WTC11 (cell line): ENCODE data around the gene PPM1N. TPM values are rescaled to one million over a fixed set of nuclear protein-coding genes. Genes with fewer than 3 reads are reported as not detected.

Source experiments
- CBFB ChIP-seq: sonication (generic); formaldehyde crosslinking; IDR thresholded peaks from 2 replicates; pipeline ENCODE4 v1.8.1; 2022; ENCODE audit warnings: mild to moderate bottlenecking, low read depth, missing genetic modification reagents
- FOXK1 ChIP-seq: sonication (generic); formaldehyde crosslinking; IDR thresholded peaks from 2 replicates; pipeline ENCODE4 v1.8.0; 2022; ENCODE audit warnings: mild to moderate bottlenecking, moderate library complexity, missing genetic modification reagents
- HMGA2 ChIP-seq: fragments of 250-450 bp; sonication (Bioruptor Pico); IDR thresholded peaks from 2 replicates; pipeline ENCODE4 v1.4.0; 2021; ENCODE audit warnings: mild to moderate bottlenecking, moderate library complexity
- IRF2 ChIP-seq: sonication (generic); formaldehyde crosslinking; IDR thresholded peaks from 2 replicates; pipeline ENCODE4 v1.8.0; 2022; ENCODE audit warnings: low read depth, missing genetic modification reagents, borderline replicate concordance
- NFATC4 ChIP-seq: fragments of 250-450 bp; sonication (Bioruptor Pico); IDR thresholded peaks from 2 replicates; pipeline ENCODE4 v1.9.0; 2021; ENCODE audit warnings: mild to moderate bottlenecking
- RELA ChIP-seq: sonication (generic); formaldehyde crosslinking; IDR thresholded peaks from 2 replicates; pipeline ENCODE4 v1.8.1; 2022; ENCODE audit warnings: missing genetic modification reagents, mild to moderate bottlenecking, borderline replicate concordance
- SMAD3 ChIP-seq: sonication (generic); formaldehyde crosslinking; IDR thresholded peaks from 2 replicates; pipeline ENCODE4 v1.8.0; 2022; ENCODE audit warnings: missing genetic modification reagents, mild to moderate bottlenecking, borderline replicate concordance
- SMAD4 ChIP-seq: sonication (generic); formaldehyde crosslinking; IDR thresholded peaks from 2 replicates; pipeline ENCODE4 v1.8.0; 2022; ENCODE audit warnings: mild to moderate bottlenecking, missing genetic modification reagents
- TCF7 ChIP-seq: sonication (generic); formaldehyde crosslinking; IDR thresholded peaks from 2 replicates; pipeline ENCODE4 v1.8.0; 2022; ENCODE audit warnings: mild to moderate bottlenecking, low read depth, missing genetic modification reagents, moderate library complexity
- ZBTB21 ChIP-seq: sonication (generic); formaldehyde crosslinking; IDR thresholded peaks from 2 replicates; pipeline ENCODE4 v1.8.1; 2023; ENCODE audit warnings: mild to moderate bottlenecking, missing genetic modification reagents, borderline replicate concordance
- ZNF416 ChIP-seq: fragments of 250-450 bp; sonication (Bioruptor Pico); IDR thresholded peaks from 2 replicates; pipeline ENCODE4 v1.9.0; 2021; ENCODE audit warnings: mild to moderate bottlenecking, inconsistent platforms
- ZNF423 ChIP-seq: fragments of 250-450 bp; sonication (Bioruptor Pico); IDR thresholded peaks from 2 replicates; pipeline ENCODE4 v2.1.2; 2022; ENCODE audit warnings: mild to moderate bottlenecking, moderate library complexity
- total RNA-seq: library from RNA; stranded (reverse); gene quantifications from 3 replicates; pipeline ENCODE4 v1.2.3, GENCODE V29; 2021
- TF ChIP-seq, protein P1 (sequence below): fragments of 250-450 bp; sonication (Bioruptor Pico); conservative IDR thresholded peaks from 2 replicates; pipeline ENCODE4 v1.9.0; 2021; ENCODE audit warnings: mild to moderate bottlenecking
- TF ChIP-seq, protein P2 (sequence below): sonication (generic); formaldehyde crosslinking; IDR thresholded peaks from 2 replicates; pipeline ENCODE4 v1.8.0; 2023; ENCODE audit warnings: missing genetic modification reagents
- TF ChIP-seq, protein P3 (sequence below): sonication (generic); formaldehyde crosslinking; conservative IDR thresholded peaks from 2 replicates; pipeline ENCODE4 v1.8.1; 2022; ENCODE audit warnings: mild to moderate bottlenecking, missing genetic modification reagents
- TF ChIP-seq, protein P4 (sequence below): sonication (generic); formaldehyde crosslinking; IDR thresholded peaks from 2 replicates; pipeline ENCODE4 v1.8.1; 2022; ENCODE audit warnings: missing genetic modification reagents, borderline replicate concordance
- TF ChIP-seq, protein P5 (sequence below): fragments of 200-600 bp; IDR thresholded peaks from 2 replicates; pipeline ENCODE4 v1.8.0; 2022; ENCODE audit warnings: antibody characterized with exemption
- TF ChIP-seq, protein P6 (sequence below): sonication (generic); formaldehyde crosslinking; IDR thresholded peaks from 2 replicates; pipeline ENCODE4 v1.8.0; 2023; ENCODE audit warnings: missing genetic modification reagents, mild to moderate bottlenecking, borderline replicate concordance
- TF ChIP-seq, protein P7 (sequence below): sonication (generic); formaldehyde crosslinking; IDR thresholded peaks from 2 replicates; pipeline ENCODE4 v1.8.0; 2022; ENCODE audit warnings: mild to moderate bottlenecking, missing genetic modification reagents
- TF ChIP-seq, protein P8 (sequence below): sonication (generic); formaldehyde crosslinking; IDR thresholded peaks from 2 replicates; pipeline ENCODE4 v1.8.1; 2022; ENCODE audit warnings: mild to moderate bottlenecking, missing genetic modification reagents, moderate library complexity, borderline replicate concordance
- TF ChIP-seq, protein P9 (sequence below): sonication (generic); formaldehyde crosslinking; conservative IDR thresholded peaks from 2 replicates; pipeline ENCODE4 v1.8.1; 2023; ENCODE audit warnings: mild to moderate bottlenecking, low read depth, missing genetic modification reagents, moderate library complexity

PPM1N gene
- total RNA-seq, 1 experiment from 2014 or later: 10.3 TPM

DNA sequence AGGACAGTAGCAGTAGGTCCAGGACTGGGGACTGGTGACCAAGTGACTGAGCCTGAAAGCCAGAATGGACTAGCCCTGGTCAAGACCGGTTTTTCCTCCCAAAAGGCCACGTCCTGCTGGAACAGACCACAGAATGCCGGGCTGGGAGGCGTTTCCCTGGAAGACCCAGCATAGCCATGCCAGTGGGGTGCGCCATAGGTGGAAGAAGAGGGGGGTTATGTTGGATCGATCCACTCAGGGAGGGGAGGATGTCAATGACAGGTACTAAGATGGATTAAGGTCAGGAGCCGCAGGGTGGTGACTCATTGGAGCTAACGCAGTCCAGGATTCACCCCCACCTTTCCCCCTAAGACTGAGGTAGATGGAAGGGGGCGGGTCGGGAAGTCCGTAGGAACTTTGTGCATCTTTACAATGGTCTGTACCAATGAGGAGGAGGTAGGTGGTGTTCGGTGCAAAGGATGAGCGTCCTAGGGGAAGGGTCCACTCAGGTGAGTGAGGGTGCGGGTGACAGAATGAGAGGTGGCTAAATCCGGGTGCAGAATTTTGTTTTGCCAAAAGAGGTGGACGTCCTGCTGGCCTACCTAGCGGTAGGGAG, 30.0 kb downstream of the PPM1N start (continued):
- TF ChIP-seq, protein P1, sequence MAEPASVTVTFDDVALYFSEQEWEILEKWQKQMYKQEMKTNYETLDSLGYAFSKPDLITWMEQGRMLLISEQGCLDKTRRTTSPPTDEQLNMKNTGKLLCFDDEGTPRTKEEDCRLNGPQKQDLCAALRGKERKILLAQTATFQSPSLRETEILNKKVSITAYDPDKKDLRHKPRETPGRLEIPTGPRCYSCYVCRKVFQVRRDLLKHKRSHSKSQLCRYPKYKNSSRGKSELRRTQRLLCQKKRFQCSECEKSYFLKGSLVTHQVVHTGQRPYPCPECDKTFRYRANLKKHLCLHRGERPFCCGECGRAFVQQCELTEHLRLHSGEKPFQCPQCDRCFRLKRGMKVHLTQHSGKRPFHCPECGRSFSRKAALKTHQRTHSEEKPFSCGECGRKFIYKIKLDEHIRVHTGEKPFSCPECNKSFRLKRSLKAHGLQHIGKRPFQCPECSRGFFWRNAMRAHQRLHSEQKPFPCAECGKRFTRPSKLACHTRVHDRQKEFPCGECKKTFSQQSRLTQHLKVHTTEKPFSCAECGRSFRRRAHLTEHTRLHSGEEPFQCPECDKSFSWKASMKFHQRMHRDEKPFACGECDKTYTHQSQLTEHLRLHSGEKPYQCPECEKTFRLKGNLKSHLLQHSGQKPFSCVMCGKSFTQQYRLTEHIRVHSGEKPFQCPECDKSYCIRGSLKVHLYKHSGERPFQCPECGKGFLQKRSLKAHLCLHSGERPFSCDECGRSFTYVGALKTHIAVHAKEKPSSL (CRISPR knock-in tag): no peak
- TF ChIP-seq, protein P2, sequence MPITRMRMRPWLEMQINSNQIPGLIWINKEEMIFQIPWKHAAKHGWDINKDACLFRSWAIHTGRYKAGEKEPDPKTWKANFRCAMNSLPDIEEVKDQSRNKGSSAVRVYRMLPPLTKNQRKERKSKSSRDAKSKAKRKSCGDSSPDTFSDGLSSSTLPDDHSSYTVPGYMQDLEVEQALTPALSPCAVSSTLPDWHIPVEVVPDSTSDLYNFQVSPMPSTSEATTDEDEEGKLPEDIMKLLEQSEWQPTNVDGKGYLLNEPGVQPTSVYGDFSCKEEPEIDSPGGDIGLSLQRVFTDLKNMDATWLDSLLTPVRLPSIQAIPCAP (CRISPR knock-in tag): no peak
- no peak for TF ChIP-seq HMGA2 (CRISPR knock-in tag)
- no peak for TF ChIP-seq TCF7 (CRISPR knock-in tag)
- TF ChIP-seq, protein P3, sequence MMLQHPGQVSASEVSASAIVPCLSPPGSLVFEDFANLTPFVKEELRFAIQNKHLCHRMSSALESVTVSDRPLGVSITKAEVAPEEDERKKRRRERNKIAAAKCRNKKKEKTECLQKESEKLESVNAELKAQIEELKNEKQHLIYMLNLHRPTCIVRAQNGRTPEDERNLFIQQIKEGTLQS (CRISPR knock-in tag): no peak
- 0 out of 2 replicates have a peak, but pooled peaks have one; percentile 39 for TF ChIP-seq SMAD3 (CRISPR knock-in tag)
- TF ChIP-seq SMAD4 (CRISPR knock-in tag): no peak
- TF ChIP-seq, protein P4, sequence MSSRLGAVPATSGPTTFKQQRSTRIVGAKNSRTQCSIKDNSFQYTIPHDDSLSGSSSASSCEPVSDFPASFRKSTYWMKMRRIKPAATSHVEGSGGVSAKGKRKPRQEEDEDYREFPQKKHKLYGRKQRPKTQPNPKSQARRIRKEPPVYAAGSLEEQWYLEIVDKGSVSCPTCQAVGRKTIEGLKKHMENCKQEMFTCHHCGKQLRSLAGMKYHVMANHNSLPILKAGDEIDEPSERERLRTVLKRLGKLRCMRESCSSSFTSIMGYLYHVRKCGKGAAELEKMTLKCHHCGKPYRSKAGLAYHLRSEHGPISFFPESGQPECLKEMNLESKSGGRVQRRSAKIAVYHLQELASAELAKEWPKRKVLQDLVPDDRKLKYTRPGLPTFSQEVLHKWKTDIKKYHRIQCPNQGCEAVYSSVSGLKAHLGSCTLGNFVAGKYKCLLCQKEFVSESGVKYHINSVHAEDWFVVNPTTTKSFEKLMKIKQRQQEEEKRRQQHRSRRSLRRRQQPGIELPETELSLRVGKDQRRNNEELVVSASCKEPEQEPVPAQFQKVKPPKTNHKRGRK: no peak
- TF ChIP-seq ZBTB21 (CRISPR knock-in tag): no peak
- TF ChIP-seq, protein P5, sequence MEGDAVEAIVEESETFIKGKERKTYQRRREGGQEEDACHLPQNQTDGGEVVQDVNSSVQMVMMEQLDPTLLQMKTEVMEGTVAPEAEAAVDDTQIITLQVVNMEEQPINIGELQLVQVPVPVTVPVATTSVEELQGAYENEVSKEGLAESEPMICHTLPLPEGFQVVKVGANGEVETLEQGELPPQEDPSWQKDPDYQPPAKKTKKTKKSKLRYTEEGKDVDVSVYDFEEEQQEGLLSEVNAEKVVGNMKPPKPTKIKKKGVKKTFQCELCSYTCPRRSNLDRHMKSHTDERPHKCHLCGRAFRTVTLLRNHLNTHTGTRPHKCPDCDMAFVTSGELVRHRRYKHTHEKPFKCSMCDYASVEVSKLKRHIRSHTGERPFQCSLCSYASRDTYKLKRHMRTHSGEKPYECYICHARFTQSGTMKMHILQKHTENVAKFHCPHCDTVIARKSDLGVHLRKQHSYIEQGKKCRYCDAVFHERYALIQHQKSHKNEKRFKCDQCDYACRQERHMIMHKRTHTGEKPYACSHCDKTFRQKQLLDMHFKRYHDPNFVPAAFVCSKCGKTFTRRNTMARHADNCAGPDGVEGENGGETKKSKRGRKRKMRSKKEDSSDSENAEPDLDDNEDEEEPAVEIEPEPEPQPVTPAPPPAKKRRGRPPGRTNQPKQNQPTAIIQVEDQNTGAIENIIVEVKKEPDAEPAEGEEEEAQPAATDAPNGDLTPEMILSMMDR: no peak
- TF ChIP-seq, protein P6, sequence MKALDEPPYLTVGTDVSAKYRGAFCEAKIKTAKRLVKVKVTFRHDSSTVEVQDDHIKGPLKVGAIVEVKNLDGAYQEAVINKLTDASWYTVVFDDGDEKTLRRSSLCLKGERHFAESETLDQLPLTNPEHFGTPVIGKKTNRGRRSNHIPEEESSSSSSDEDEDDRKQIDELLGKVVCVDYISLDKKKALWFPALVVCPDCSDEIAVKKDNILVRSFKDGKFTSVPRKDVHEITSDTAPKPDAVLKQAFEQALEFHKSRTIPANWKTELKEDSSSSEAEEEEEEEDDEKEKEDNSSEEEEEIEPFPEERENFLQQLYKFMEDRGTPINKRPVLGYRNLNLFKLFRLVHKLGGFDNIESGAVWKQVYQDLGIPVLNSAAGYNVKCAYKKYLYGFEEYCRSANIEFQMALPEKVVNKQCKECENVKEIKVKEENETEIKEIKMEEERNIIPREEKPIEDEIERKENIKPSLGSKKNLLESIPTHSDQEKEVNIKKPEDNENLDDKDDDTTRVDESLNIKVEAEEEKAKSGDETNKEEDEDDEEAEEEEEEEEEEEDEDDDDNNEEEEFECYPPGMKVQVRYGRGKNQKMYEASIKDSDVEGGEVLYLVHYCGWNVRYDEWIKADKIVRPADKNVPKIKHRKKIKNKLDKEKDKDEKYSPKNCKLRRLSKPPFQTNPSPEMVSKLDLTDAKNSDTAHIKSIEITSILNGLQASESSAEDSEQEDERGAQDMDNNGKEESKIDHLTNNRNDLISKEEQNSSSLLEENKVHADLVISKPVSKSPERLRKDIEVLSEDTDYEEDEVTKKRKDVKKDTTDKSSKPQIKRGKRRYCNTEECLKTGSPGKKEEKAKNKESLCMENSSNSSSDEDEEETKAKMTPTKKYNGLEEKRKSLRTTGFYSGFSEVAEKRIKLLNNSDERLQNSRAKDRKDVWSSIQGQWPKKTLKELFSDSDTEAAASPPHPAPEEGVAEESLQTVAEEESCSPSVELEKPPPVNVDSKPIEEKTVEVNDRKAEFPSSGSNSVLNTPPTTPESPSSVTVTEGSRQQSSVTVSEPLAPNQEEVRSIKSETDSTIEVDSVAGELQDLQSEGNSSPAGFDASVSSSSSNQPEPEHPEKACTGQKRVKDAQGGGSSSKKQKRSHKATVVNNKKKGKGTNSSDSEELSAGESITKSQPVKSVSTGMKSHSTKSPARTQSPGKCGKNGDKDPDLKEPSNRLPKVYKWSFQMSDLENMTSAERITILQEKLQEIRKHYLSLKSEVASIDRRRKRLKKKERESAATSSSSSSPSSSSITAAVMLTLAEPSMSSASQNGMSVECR (CRISPR knock-in tag): no peak
- TF ChIP-seq FOXK1 (CRISPR knock-in tag): no peak
- TF ChIP-seq, protein P7, sequence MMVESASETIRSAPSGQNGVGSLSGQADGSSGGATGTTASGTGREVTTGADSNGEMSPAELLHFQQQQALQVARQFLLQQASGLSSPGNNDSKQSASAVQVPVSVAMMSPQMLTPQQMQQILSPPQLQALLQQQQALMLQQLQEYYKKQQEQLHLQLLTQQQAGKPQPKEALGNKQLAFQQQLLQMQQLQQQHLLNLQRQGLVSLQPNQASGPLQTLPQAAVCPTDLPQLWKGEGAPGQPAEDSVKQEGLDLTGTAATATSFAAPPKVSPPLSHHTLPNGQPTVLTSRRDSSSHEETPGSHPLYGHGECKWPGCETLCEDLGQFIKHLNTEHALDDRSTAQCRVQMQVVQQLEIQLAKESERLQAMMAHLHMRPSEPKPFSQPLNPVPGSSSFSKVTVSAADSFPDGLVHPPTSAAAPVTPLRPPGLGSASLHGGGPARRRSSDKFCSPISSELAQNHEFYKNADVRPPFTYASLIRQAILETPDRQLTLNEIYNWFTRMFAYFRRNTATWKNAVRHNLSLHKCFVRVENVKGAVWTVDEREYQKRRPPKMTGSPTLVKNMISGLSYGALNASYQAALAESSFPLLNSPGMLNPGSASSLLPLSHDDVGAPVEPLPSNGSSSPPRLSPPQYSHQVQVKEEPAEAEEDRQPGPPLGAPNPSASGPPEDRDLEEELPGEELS (CRISPR knock-in tag): no peak
- TF ChIP-seq CBFB (CRISPR knock-in tag): 0 out of 2 replicates have a peak, but pooled peaks have one; percentile 26
- TF ChIP-seq, protein P8, sequence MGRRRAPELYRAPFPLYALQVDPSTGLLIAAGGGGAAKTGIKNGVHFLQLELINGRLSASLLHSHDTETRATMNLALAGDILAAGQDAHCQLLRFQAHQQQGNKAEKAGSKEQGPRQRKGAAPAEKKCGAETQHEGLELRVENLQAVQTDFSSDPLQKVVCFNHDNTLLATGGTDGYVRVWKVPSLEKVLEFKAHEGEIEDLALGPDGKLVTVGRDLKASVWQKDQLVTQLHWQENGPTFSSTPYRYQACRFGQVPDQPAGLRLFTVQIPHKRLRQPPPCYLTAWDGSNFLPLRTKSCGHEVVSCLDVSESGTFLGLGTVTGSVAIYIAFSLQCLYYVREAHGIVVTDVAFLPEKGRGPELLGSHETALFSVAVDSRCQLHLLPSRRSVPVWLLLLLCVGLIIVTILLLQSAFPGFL (CRISPR knock-in tag): no peak
- TF ChIP-seq NFATC4 (CRISPR knock-in tag): no peak
- TF ChIP-seq RELA: no peak
- TF ChIP-seq IRF2: no peak
- TF ChIP-seq, protein P9, sequence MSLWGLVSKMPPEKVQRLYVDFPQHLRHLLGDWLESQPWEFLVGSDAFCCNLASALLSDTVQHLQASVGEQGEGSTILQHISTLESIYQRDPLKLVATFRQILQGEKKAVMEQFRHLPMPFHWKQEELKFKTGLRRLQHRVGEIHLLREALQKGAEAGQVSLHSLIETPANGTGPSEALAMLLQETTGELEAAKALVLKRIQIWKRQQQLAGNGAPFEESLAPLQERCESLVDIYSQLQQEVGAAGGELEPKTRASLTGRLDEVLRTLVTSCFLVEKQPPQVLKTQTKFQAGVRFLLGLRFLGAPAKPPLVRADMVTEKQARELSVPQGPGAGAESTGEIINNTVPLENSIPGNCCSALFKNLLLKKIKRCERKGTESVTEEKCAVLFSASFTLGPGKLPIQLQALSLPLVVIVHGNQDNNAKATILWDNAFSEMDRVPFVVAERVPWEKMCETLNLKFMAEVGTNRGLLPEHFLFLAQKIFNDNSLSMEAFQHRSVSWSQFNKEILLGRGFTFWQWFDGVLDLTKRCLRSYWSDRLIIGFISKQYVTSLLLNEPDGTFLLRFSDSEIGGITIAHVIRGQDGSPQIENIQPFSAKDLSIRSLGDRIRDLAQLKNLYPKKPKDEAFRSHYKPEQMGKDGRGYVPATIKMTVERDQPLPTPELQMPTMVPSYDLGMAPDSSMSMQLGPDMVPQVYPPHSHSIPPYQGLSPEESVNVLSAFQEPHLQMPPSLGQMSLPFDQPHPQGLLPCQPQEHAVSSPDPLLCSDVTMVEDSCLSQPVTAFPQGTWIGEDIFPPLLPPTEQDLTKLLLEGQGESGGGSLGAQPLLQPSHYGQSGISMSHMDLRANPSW (CRISPR knock-in tag): no peak
- TF ChIP-seq ZNF423 (CRISPR knock-in tag): no peak
- TF ChIP-seq ZNF416 (CRISPR knock-in tag): peak; percentile 85; the same call in 1 of the 2 replicates
